GM12891 (cell line): ENCODE data around the gene PIK3R2.

Experiments used
- PAX5 ChIP-seq: IDR thresholded peaks from 2 replicates; pipeline ENCODE4 v1.6.1; 2011; ENCODE audit warnings: low read length, moderate library complexity, mild to moderate bottlenecking; ENCODE audit not compliant: insufficient read depth, severe bottlenecking
- POLR2A ChIP-seq: IDR thresholded peaks from 2 replicates; pipeline ENCODE4 v1.6.1; 2011; ENCODE audit warnings: low read depth, low read length, control low read depth
- POLR2AphosphoS5 ChIP-seq: IDR thresholded peaks from 2 replicates; pipeline ENCODE4 v1.6.1; 2011; ENCODE audit warnings: low read depth, low read length, control low read depth
- POU2F2 ChIP-seq: IDR thresholded peaks from 2 replicates; pipeline ENCODE4 v1.6.1; 2011; ENCODE audit warnings: low read depth, mild to moderate bottlenecking, control low read depth, low read length, moderate library complexity
- TAF1 ChIP-seq: IDR thresholded peaks from 2 replicates; pipeline ENCODE4 v1.6.1; 2011; ENCODE audit warnings: low read depth, low read length, control low read depth

DNA sequence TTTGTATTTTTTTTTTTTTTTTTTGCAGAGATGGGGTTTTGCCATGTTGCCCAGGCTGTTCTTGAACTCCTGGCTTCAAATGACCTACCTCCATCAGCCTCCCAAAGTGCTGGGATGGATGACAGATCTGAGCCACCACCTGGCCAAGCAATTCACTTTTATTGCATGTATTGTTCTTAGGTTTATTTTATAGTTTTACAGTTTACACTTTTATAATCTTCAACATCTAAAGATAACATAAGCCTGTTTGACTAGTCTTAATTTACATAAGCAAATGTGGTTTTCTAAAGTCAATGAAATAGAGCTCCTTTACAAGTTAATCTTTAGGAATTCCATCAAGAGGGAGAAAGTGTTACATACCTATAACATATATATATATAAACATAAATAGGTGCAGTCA is 30.6 kb downstream of the PIK3R2 start:
- TF ChIP-seq POLR2AphosphoS5 (no peak), POU2F2 (no peak), TAF1 (no peak), POLR2A (no peak), PAX5 (no peak)
